Esophagus (tissue), 2 donors: ENCODE results near the gene ICAM2. TPM values are rescaled to one million over a fixed set of nuclear protein-coding genes. Genes with fewer than 3 reads are reported as not detected.

Experiments
- H3K27ac ChIP-seq, 2 donors: one replicate each; pipeline ENCODE4 v1.5.1; 2013; ENCODE audit warnings: low read depth in 2 of 2, mild to moderate bottlenecking in 2 of 2, inconsistent platforms in 1 of 2, low read length in 1 of 2, moderate library complexity in 1 of 2
- H3K27me3 ChIP-seq, 2 donors: one replicate each; pipeline ENCODE4 v1.6.1; 2013; ENCODE audit warnings: low read length in 2 of 2, control low read depth in 1 of 2, mild to moderate bottlenecking in 1 of 2; ENCODE audit not compliant: insufficient read depth in 2 of 2, control insufficient read depth in 1 of 2
- H3K36me3 ChIP-seq, 2 donors: one replicate each; pipeline ENCODE4 v1.6.1; 2013; ENCODE audit warnings: low read length in 1 of 2; ENCODE audit not compliant: control insufficient read depth in 2 of 2, insufficient read depth in 2 of 2
- H3K4me1 ChIP-seq, 2 donors: one replicate each; pipeline ENCODE4 v1.6.1; 2013; ENCODE audit warnings: low read length in 1 of 2; ENCODE audit not compliant: control insufficient read depth in 2 of 2, insufficient read depth in 2 of 2
- H3K4me3 ChIP-seq, 2 donors: one replicate each; pipeline ENCODE4 v1.5.1; 2013; ENCODE audit warnings: low read length in 2 of 2, mild to moderate bottlenecking in 2 of 2, low read depth in 1 of 2, moderate library complexity in 1 of 2
- H3K9me3 ChIP-seq, 2 donors: one replicate each; pipeline ENCODE4 v1.6.1; 2013; ENCODE audit warnings: mild to moderate bottlenecking in 2 of 2, low read depth in 1 of 2, low read length in 1 of 2, moderate library complexity in 1 of 2; ENCODE audit not compliant: control insufficient read depth in 2 of 2, insufficient read depth in 1 of 2
- WGBS, 2 donors: extraction: QIAGEN DNeasy Blood & Tissue Kit; methylation state at CpG; one replicate each; pipeline ENCODE4 v1.1.7; 2013; 5-methylcytosine and 5-hydroxymethylcytosine counted together
- polyA plus RNA-seq, 2 donors: library from polyadenylated mRNA; stranded (reverse); fragments of 200-250 nt; gene quantifications; one replicate each; pipeline ENCODE4 v1.2.3, GENCODE V29; 2013
- donor health status: healthy with polysubstance abuse.
- donor health status: Bipolar disorder and iron deficiency.

Gene ICAM2
- polyA plus RNA-seq, 2 donors, result 4.2 to 8.9 TPM

GRCh38 chr17:64061178-64061898 lies 40.9 kb upstream of the ICAM2 start:
- Histone ChIP-seq H3K9me3 (peaks cover 0 to 2% of the 10 kb centered on the region in 2 donors), H3K4me3 (no peak overlapping the region), H3K27me3 (no peaks in the 10 kb centered on the region), H3K4me1 (peaks cover 2 to 16% of the 10 kb centered on the region in 2 donors), H3K27ac (peak overlapping the region; percentile 29 to 56), H3K36me3 (peaks cover 6 to 29% of the 10 kb centered on the region in 2 donors)
- 78 to 82% methylated on average over 5 of the region's 5 CpGs for WGBS, 2 donors

- Histone ChIP-seq H3K9me3 (peaks cover 0 to 2% of the 10 kb centered on the region in 2 donors), H3K27ac (no peak overlapping the region), H3K36me3 (peaks cover 9 to 38% of the 10 kb centered on the region in 2 donors), H3K4me1 (peaks cover 2 to 14% of the 10 kb centered on the region in 2 donors), H3K27me3 (no peaks in the 10 kb centered on the region), H3K4me3 (no peak overlapping the region)
- 80 to 84% methylated on average over 5 of the region's 5 CpGs for WGBS, 2 donors
These were observed 39.9 kb upstream of the ICAM2 start for GRCh38 chr17:64060331-64060730.

- WGBS, 2 donors, result 94 to 96% methylated on average over 2 of the region's 2 CpGs
- no peak overlapping the region for H3K27ac ChIP-seq
- H3K9me3 ChIP-seq, result peaks cover 0 to 2% of the 10 kb centered on the region in 2 donors
- no peak overlapping the region for H3K4me3 ChIP-seq
- peaks cover 9 to 41% of the 10 kb centered on the region in 2 donors for H3K36me3 ChIP-seq
- no peaks in the 10 kb centered on the region for H3K27me3 ChIP-seq
- peaks cover 2 to 13% of the 10 kb centered on the region in 2 donors for H3K4me1 ChIP-seq
These were observed 39.3 kb upstream of the ICAM2 start for GRCh38 chr17:64059756-64060155.

GRCh38 chr17:64058621-64059020 lies 38.2 kb upstream of the ICAM2 start:
- Histone ChIP-seq H3K27ac (no peak overlapping the region), H3K36me3 (peaks cover 9 to 47% of the 10 kb centered on the region in 2 donors), H3K4me3 (no peak overlapping the region), H3K4me1 (peaks cover 0 to 6% of the 10 kb centered on the region in 2 donors), H3K9me3 (peaks cover 0 to 2% of the 10 kb centered on the region in 2 donors), H3K27me3 (no peaks in the 10 kb centered on the region)
- 88 to 89% methylated on average over 5 of the region's 5 CpGs for WGBS, 2 donors

- WGBS, 2 donors, result 89 to 95% methylated on average over 9 of the region's 9 CpGs
- Histone ChIP-seq H3K4me3 (no peak overlapping the region), H3K4me1 (peaks cover 0 to 6% of the 10 kb centered on the region in 2 donors), H3K36me3 (peaks cover 13 to 52% of the 10 kb centered on the region in 2 donors), H3K9me3 (peaks cover 0 to 2% of the 10 kb centered on the region in 2 donors), H3K27me3 (no peaks in the 10 kb centered on the region), H3K27ac (no peak overlapping the region)
These were observed 37.3 kb upstream of the ICAM2 start for GRCh38 chr17:64057701-64058263.

GRCh38 chr17:64056269-64057005 lies 36.0 kb upstream of the ICAM2 start:
- Histone ChIP-seq H3K27ac (no peak overlapping the region), H3K27me3 (no peaks in the 10 kb centered on the region), H3K4me3 (no peak overlapping the region), H3K36me3 (peaks cover 13 to 52% of the 10 kb centered on the region in 2 donors), H3K4me1 (peaks cover 0 to 3% of the 10 kb centered on the region in 2 donors), H3K9me3 (peaks cover 0 to 2% of the 10 kb centered on the region in 2 donors)
- 59 to 70% methylated on average over 12 of the region's 12 CpGs for WGBS, 2 donors

- H3K4me3 ChIP-seq, result no peak overlapping the region
- no peak overlapping the region for H3K27ac ChIP-seq
- H3K27me3 ChIP-seq, result no peaks in the 10 kb centered on the region
- H3K9me3 ChIP-seq, result peaks cover 0 to 2% of the 10 kb centered on the region in 2 donors
- H3K4me1 ChIP-seq, result peaks cover 0 to 3% of the 10 kb centered on the region in 2 donors
- WGBS, 2 donors, result 91 to 94% methylated on average over 22 of the region's 22 CpGs
- peaks cover 14 to 47% of the 10 kb centered on the region in 2 donors for H3K36me3 ChIP-seq
These were observed 35.0 kb upstream of the ICAM2 start for GRCh38 chr17:64055183-64056142.

- peaks cover 18 to 46% of the 10 kb centered on the region in 2 donors for H3K36me3 ChIP-seq
- WGBS, 2 donors, result 93 to 94% methylated on average over 21 of the region's 21 CpGs
- H3K4me1 ChIP-seq, result no peaks in the 10 kb centered on the region
- no peaks in the 10 kb centered on the region for H3K27me3 ChIP-seq
- H3K27ac ChIP-seq, result no peak overlapping the region
- no peak overlapping the region for H3K4me3 ChIP-seq
- H3K9me3 ChIP-seq, result peaks cover 0 to 2% of the 10 kb centered on the region in 2 donors
These were observed 33.9 kb upstream of the ICAM2 start for GRCh38 chr17:64054304-64054703.

GRCh38 chr17:64053101-64053500 lies 32.7 kb upstream of the ICAM2 start:
- peaks cover 21 to 50% of the 10 kb centered on the region in 2 donors for H3K36me3 ChIP-seq
- no peak overlapping the region for H3K27ac ChIP-seq
- H3K27me3 ChIP-seq, result no peaks in the 10 kb centered on the region
- H3K4me3 ChIP-seq, result no peak overlapping the region
- H3K9me3 ChIP-seq, result peaks cover 0 to 2% of the 10 kb centered on the region in 2 donors
- WGBS, 2 donors, result 96 to 100% methylated on average over 10 of the region's 10 CpGs
- H3K4me1 ChIP-seq, result no peaks in the 10 kb centered on the region
